Measurements from ENCODE around the gene PBX1. TPM values are rescaled to one million over a fixed set of nuclear protein-coding genes. Genes with fewer than 3 reads are reported as not detected.

Gene PBX1
- total and polyA plus RNA-seq, 10 of the 15 experiments (the other 5 are each of a cell fraction or from before 2014, with no cell fraction given): 0.05 to 0.28 (median 0.11) TPM; not detected in 5

- WGBS (ENCODE audit: insufficient coverage, insufficient replicate concordance, low lambda C conversion rate, missing lambda C conversion rate): 0% methylated on average over 2 of the region's 4 CpGs
- DNase-seq (ENCODE audit: low read depth, low spot score) (no peak), ATAC-seq (no peak), FAIRE-seq (no peak)
- RAD21 ChIA-PET (ENCODE audit: unreplicated experiment): no interaction called here
- SMC1A ChIA-PET (ENCODE audit: uncharacterized antibody, unreplicated experiment): no interaction called here
- no peaks in the 10 kb centered on the region for H3K36me3 ChIP-seq (ENCODE audit: control insufficient read depth in 2 of 2, insufficient read depth in 2 of 2, low read length in 1 of 2)
- CTCF ChIA-PET: no interaction called here
- H3K79me2 ChIP-seq (ENCODE audit: control insufficient read depth, insufficient read depth, low read length): no peaks in the 10 kb centered on the region
- in situ Hi-C loops (cut with MboI) (no loop called here), intact Hi-C loops (cut with micrococcal nuclease; ENCODE audit: unreplicated experiment) (no loop called here)
- H3K4me3 ChIP-seq: no peak overlapping the region
- H3K9ac ChIP-seq (ENCODE audit: control insufficient read depth, insufficient read depth, low read length): no peak overlapping the region
- no peaks in the 10 kb centered on the region for H3K4me1 ChIP-seq (ENCODE audit: control insufficient read depth, insufficient read depth, low read length)
- no peaks in the 10 kb centered on the region for H3K9me3 ChIP-seq (replicated peaks; ENCODE audit: control insufficient read depth, insufficient read depth, low read length)
- H3K27ac ChIP-seq (ENCODE audit: control insufficient read depth, insufficient read depth): no peak overlapping the region
- no peak overlapping the region for H3K4me2 ChIP-seq (ENCODE audit: control insufficient read depth, insufficient read depth)
- H4K20me1 ChIP-seq (ENCODE audit: control insufficient read depth, insufficient read depth): no peaks in the 10 kb centered on the region
- BruUV-seq (replicated peaks): no TSS peak
- POLR2A ChIA-PET: no interaction called here
- H2AFZ ChIP-seq (ENCODE audit: control insufficient read depth, low read depth, low read length): no peak overlapping the region
- TF ChIP-seq CTCF (IDR thresholded peaks at IDR 0.05 in 2 of 3, conservative IDR thresholded peaks at IDR 0.05 in 1 of 3; ENCODE audit: control insufficient read depth in 2 of 3, extremely low read depth in 1 of 3, insufficient read depth in 1 of 3, low read depth in 3 of 3, low read length in 3 of 3): no peak
- no peak for TF ChIP-seq NR2F1 (conservative IDR thresholded peaks at IDR 0.05)
- no peak for TF ChIP-seq WRNIP1 (IDR thresholded peaks at IDR 0.05; ENCODE audit: borderline replicate concordance, low read depth, low read length)
- no peak for TF ChIP-seq ESRRA (IDR thresholded peaks at IDR 0.05; ENCODE audit: low read length)
- no peak for TF ChIP-seq ZNF592 (IDR thresholded peaks at IDR 0.05)
- no peak for TF ChIP-seq HSF1 (IDR thresholded peaks at IDR 0.05; ENCODE audit: low read depth, low read length)
- TF ChIP-seq ETV6 (conservative IDR thresholded peaks at IDR 0.05 in 1 of 2, IDR thresholded peaks at IDR 0.05 in 1 of 2; ENCODE audit: borderline replicate concordance in 1 of 2, low read depth in 1 of 2): no peak
- TF ChIP-seq KDM1A (IDR thresholded peaks at IDR 0.05; ENCODE audit: borderline replicate concordance): no peak
- no peak for TF ChIP-seq E2F4 (IDR thresholded peaks at IDR 0.05; ENCODE audit: low read depth, low read length)
- no peak for TF ChIP-seq EP300 (IDR thresholded peaks at IDR 0.05; ENCODE audit: borderline replicate concordance in 1 of 2, control insufficient read depth in 1 of 2, low read depth in 2 of 2, low read length in 2 of 2)
- H3K27me3 ChIP-seq (replicated peaks in 1 of 2; ENCODE audit: control insufficient read depth in 2 of 2, insufficient read depth in 2 of 2, low read length in 1 of 2): no peaks in the 10 kb centered on the region
These were observed 19.7 kb downstream of the PBX1 start for GRCh38 chr1:164578479-164579200.
